A673 (cell line): ENCODE measurements around the gene EXTL1. TPM values are rescaled to one million over a fixed set of nuclear protein-coding genes. Genes with fewer than 3 reads are reported as not detected.
A peak's percentile ranks its signal among the peaks of the same experiment; 100 is the strongest.

Source experiments
- BruUV-seq: library from RNA; stranded (reverse); fragments of 400-500 nt; replicated peaks from 2 replicates; lab custom pipeline; 2021; lab: Mats Ljungman, UMichigan
- CTCF ChIA-PET: fragments of 300-600 bp; sonication (Branson Sonifier 250); formaldehyde crosslinking; loops from one replicate; lab custom pipeline; 2022; ENCODE audit warnings: antibody characterized with exemption; lab: Charles Lee
- POLR2A ChIA-PET: fragments of 300-600 bp; sonication (Branson Sonifier 250); formaldehyde crosslinking; loops from one replicate; lab custom pipeline; 2022; ENCODE audit warnings: antibody characterized with exemption; ENCODE audit not compliant: low non-redundant PET; lab: Charles Lee
- DNase-seq: peaks from one replicate; pipeline ENCODE4 v3.0.0-alpha.2; 2015; ENCODE audit warnings: low spot score
- H3K27ac ChIP-seq: fragments of 200-600 bp; sonication (generic); 2 replicates; pipeline ENCODE4 v1.5.1; 2016; ENCODE audit warnings: mixed run types, low read depth, mild to moderate bottlenecking, mixed read lengths, antibody characterized with exemption, low read length; ENCODE audit not compliant: poor library complexity, severe bottlenecking
- H3K27me3 ChIP-seq: fragments of 200-600 bp; sonication (generic); replicated peaks from 2 replicates; pipeline ENCODE4 v1.6.1; 2017; ENCODE audit warnings: mixed run types, low read depth, mild to moderate bottlenecking, mixed read lengths, antibody characterized with exemption, low read length; ENCODE audit not compliant: insufficient read depth, poor library complexity
- H3K36me3 ChIP-seq: fragments of 200-600 bp; sonication (generic); 2 replicates; pipeline ENCODE4 v1.6.1; 2016; ENCODE audit warnings: mixed run types, mild to moderate bottlenecking, mixed read lengths, antibody characterized with exemption, low read length; ENCODE audit not compliant: insufficient read depth, poor library complexity, severe bottlenecking
- H3K4me1 ChIP-seq: fragments of 200-600 bp; sonication (generic); 2 replicates; pipeline ENCODE4 v1.6.1; 2017; ENCODE audit warnings: mixed run types, mild to moderate bottlenecking, mixed read lengths, antibody characterized with exemption, low read length; ENCODE audit not compliant: insufficient read depth, poor library complexity, severe bottlenecking
- H3K4me3 ChIP-seq: fragments of 200-600 bp; sonication (generic); 2 replicates; pipeline ENCODE4 v1.5.1; 2016; ENCODE audit warnings: low read depth, mixed run types, mild to moderate bottlenecking, mixed read lengths, low read length; ENCODE audit not compliant: poor library complexity, severe bottlenecking
- H3K9me3 ChIP-seq: fragments of 200-600 bp; sonication (generic); 2 replicates; pipeline ENCODE4 v1.6.1; 2016; ENCODE audit warnings: mixed run types, low read depth, mild to moderate bottlenecking, mixed read lengths, antibody characterized with exemption, low read length; ENCODE audit not compliant: poor library complexity, severe bottlenecking
- CTCF ChIP-seq: fragments of 300-800, 200-600 bp; sonication (generic); conservative IDR thresholded peaks from 2 replicates; pipeline ENCODE4 v1.5.1; 2017; ENCODE audit warnings: low read depth, mild to moderate bottlenecking, antibody characterized with exemption, low read length, moderate library complexity, mixed read lengths
- EZH2 ChIP-seq: fragments of 200-600 bp; sonication (generic); IDR thresholded peaks from 2 replicates; pipeline ENCODE4 v1.6.1; 2017; ENCODE audit warnings: borderline replicate concordance, low read depth, mild to moderate bottlenecking, mixed read lengths, antibody characterized with exemption, low read length; ENCODE audit not compliant: poor library complexity, severe bottlenecking
- intact Hi-C: fragments of 100-400 bp; cut with micrococcal nuclease; formaldehyde crosslinking; loops from one replicate; pipeline ENCODE4 v1.10.0; 2022; ENCODE audit not compliant: unreplicated experiment
- total RNA-seq: library from RNA; stranded (reverse); gene quantifications from 2 replicates; pipeline ENCODE4 v1.2.3, GENCODE V29; 2021

EXTL1 gene
- total RNA-seq, 1 experiment from 2014 or later, result not detected

- ChIA-PET POLR2A (no interaction called here), CTCF (no interaction called here)
- no peak overlapping the region for H3K27ac ChIP-seq
- TF ChIP-seq CTCF, result no peak
- TF ChIP-seq EZH2, result no peak
- no peak for DNase-seq
- peaks cover under 1% of the 10 kb centered on the region for H3K4me1 ChIP-seq
- H3K4me3 ChIP-seq, result no peak overlapping the region
- no peaks in the 10 kb centered on the region for H3K36me3 ChIP-seq
- BruUV-seq, result no TSS peak
- intact Hi-C loops, result no loop called here
- no peaks in the 10 kb centered on the region for H3K9me3 ChIP-seq
- H3K27me3 ChIP-seq, result no peaks in the 10 kb centered on the region
Observed at GRCh38 chr1:26029054-26029863, 7.7 kb downstream of the EXTL1 start.

- intact Hi-C loops, result no loop called here
- POLR2A ChIA-PET, result no interaction called here
- no peak overlapping the region for H3K4me3 ChIP-seq
- no peaks in the 10 kb centered on the region for H3K36me3 ChIP-seq
- H3K9me3 ChIP-seq, result no peaks in the 10 kb centered on the region
- H3K27me3 ChIP-seq, result no peaks in the 10 kb centered on the region
- CTCF ChIA-PET, result no interaction called here
- H3K4me1 ChIP-seq, result peaks cover 4% of the 10 kb centered on the region
- TF ChIP-seq CTCF (peak; percentile 49), EZH2 (no peak)
- peak; percentile 46 for DNase-seq
- H3K27ac ChIP-seq, result no peak overlapping the region
- BruUV-seq, result no TSS peak
Observed at GRCh38 chr1:26029864-26030481, 8.4 kb downstream of the EXTL1 start.

- Histone ChIP-seq H3K36me3 (no peaks in the 10 kb centered on the region), H3K9me3 (no peaks in the 10 kb centered on the region), H3K27me3 (no peaks in the 10 kb centered on the region), H3K4me1 (peaks cover 5% of the 10 kb centered on the region), H3K4me3 (no peak overlapping the region), H3K27ac (no peak overlapping the region)
- ChIA-PET POLR2A (no interaction called here), CTCF (no interaction called here)
- no TSS peak for BruUV-seq
- intact Hi-C loops, result no loop called here
- no peak for DNase-seq
- no peak for TF ChIP-seq EZH2
Observed at GRCh38 chr1:26031196-26031595, 9.6 kb downstream of the EXTL1 start.
